BLaER1 treated with 17β-estradiol and CSF1 and Interleukin-3, amounts not matched to agents 10 nM and 100 nM (cell line): ENCODE measurements around the gene TENT5C.

Source experiments
- H3K27ac ChIP-seq, 11 experiments: shearing (Covaris generic); formaldehyde crosslinking; 2 replicates each; pipeline ENCODE4 v1.8.1; 2022
- H3K27me3 ChIP-seq, 11 experiments: shearing (Covaris generic); formaldehyde crosslinking; 2 replicates each; pipeline ENCODE4 v1.8.1; 2022
- H3K36me3 ChIP-seq, 11 experiments: shearing (Covaris generic); formaldehyde crosslinking; 2 replicates each; pipeline ENCODE4 v1.8.1; 2022
- H3K4me1 ChIP-seq, 10 experiments: shearing (Covaris generic); formaldehyde crosslinking; 2 replicates each; pipeline ENCODE4 v1.8.1; 2022
- H3K4me2 ChIP-seq, 11 experiments: shearing (Covaris generic); formaldehyde crosslinking; 2 replicates each; pipeline ENCODE4 v1.8.1; 2022
- H3K4me3 ChIP-seq, 10 experiments: shearing (Covaris generic); formaldehyde crosslinking; 2 replicates each; pipeline ENCODE4 v1.8.1; 2022
- H3K9ac ChIP-seq, 11 experiments: shearing (Covaris generic); formaldehyde crosslinking; 2 replicates each; pipeline ENCODE4 v1.8.1; 2022
- H3K9me3 ChIP-seq, 11 experiments: shearing (Covaris generic); formaldehyde crosslinking; replicated peaks in 1 of 11; 2 replicates each; pipeline ENCODE4 v1.8.1; 2022
- H4K20me1 ChIP-seq, 11 experiments: shearing (Covaris generic); formaldehyde crosslinking; 2 replicates each; pipeline ENCODE4 v1.8.1; 2022
- Cebpa-rat ChIP-seq, 11 experiments: shearing (Covaris generic); IDR thresholded peaks; 2 replicates each; pipeline ENCODE4 v1.8.1; 2022

TENT5C gene

GRCh38 chr1:117568999-117569398 is 36.8 kb upstream of the TENT5C start:
- no peaks in the 10 kb centered on the region for H4K20me1 ChIP-seq
- TF ChIP-seq Cebpa-rat (IDR thresholded peaks at IDR 0.05) = no peak

GRCh38 chr1:117569856-117570255 is 36.0 kb upstream of the TENT5C start:
- Histone ChIP-seq H3K4me2 (no peak overlapping the region), H3K9me3 (no peaks in the 10 kb centered on the region), H3K27ac (no peak overlapping the region), H3K27me3 (no peaks in the 10 kb centered on the region), H3K9ac (no peak overlapping the region), H3K36me3 (no peaks in the 10 kb centered on the region), H3K4me3 (no peak overlapping the region), H4K20me1 (no peaks in the 10 kb centered on the region), H3K4me1 (peaks cover under 1 to 9% (median 5%) of the 10 kb centered on the region in 10 experiments; a peak in 19 of 20 replicates)
- TF ChIP-seq Cebpa-rat (IDR thresholded peaks at IDR 0.05) = no peak

More at GRCh38 chr1:117568999-117569398, 36.8 kb upstream of the TENT5C start:
- Histone ChIP-seq H3K36me3 (no peaks in the 10 kb centered on the region), H3K4me2 (no peak overlapping the region), H3K4me1 (peaks cover 4 to 18% (median 14%) of the 10 kb centered on the region in 10 experiments; a peak in 19 of 20 replicates), H3K27ac (no peak overlapping the region), H3K9me3 (no peaks in the 10 kb centered on the region), H3K9ac (no peak overlapping the region), H3K4me3 (no peak overlapping the region), H3K27me3 (no peaks in the 10 kb centered on the region)

GRCh38 chr1:117570988-117571409 is 34.8 kb upstream of the TENT5C start:
- Histone ChIP-seq H3K4me3 (no peak overlapping the region), H3K9ac (no peak overlapping the region), H4K20me1 (no peaks in the 10 kb centered on the region), H3K36me3 (no peaks in the 10 kb centered on the region), H3K27me3 (no peaks in the 10 kb centered on the region), H3K4me1 (no peaks in the 10 kb centered on the region), H3K27ac (no peak overlapping the region), H3K4me2 (no peak overlapping the region), H3K9me3 (no peaks in the 10 kb centered on the region)
- TF ChIP-seq Cebpa-rat (IDR thresholded peaks at IDR 0.05) = no peak

GRCh38 chr1:117571496-117571895 is 34.4 kb upstream of the TENT5C start:
- Histone ChIP-seq H3K4me2 (no peak overlapping the region), H3K27me3 (no peaks in the 10 kb centered on the region), H3K9me3 (no peaks in the 10 kb centered on the region), H3K4me3 (no peak overlapping the region), H4K20me1 (no peaks in the 10 kb centered on the region), H3K27ac (no peak overlapping the region), H3K9ac (no peak overlapping the region), H3K4me1 (no peaks in the 10 kb centered on the region), H3K36me3 (no peaks in the 10 kb centered on the region)
- no peak for TF ChIP-seq Cebpa-rat (IDR thresholded peaks at IDR 0.05)

- Histone ChIP-seq H3K36me3 (no peaks in the 10 kb centered on the region), H4K20me1 (no peaks in the 10 kb centered on the region), H3K4me3 (no peak overlapping the region), H3K4me1 (no peaks in the 10 kb centered on the region), H3K27ac (no peak overlapping the region), H3K9ac (no peak overlapping the region), H3K4me2 (no peak overlapping the region; a peak in 1 of 22 replicates), H3K9me3 (no peaks in the 10 kb centered on the region), H3K27me3 (no peaks in the 10 kb centered on the region)
- no peak for TF ChIP-seq Cebpa-rat (IDR thresholded peaks at IDR 0.05)
Observed at GRCh38 chr1:117572546-117572945, 33.3 kb upstream of the TENT5C start.

- no peaks in the 10 kb centered on the region for H4K20me1 ChIP-seq
- H3K9me3 ChIP-seq = no peaks in the 10 kb centered on the region
- no peaks in the 10 kb centered on the region for H3K27me3 ChIP-seq
- no peak overlapping the region for H3K4me3 ChIP-seq
- no peak overlapping the region for H3K27ac ChIP-seq
- H3K9ac ChIP-seq = no peak overlapping the region
- no peak overlapping the region for H3K4me2 ChIP-seq
- H3K4me1 ChIP-seq = no peaks in the 10 kb centered on the region
- H3K36me3 ChIP-seq = no peaks in the 10 kb centered on the region
- TF ChIP-seq Cebpa-rat (IDR thresholded peaks at IDR 0.05) = no peak
Observed at GRCh38 chr1:117573386-117574023, 32.3 kb upstream of the TENT5C start.

GRCh38 chr1:117574161-117574835 is 31.6 kb upstream of the TENT5C start:
- Histone ChIP-seq H3K4me2 (no peak overlapping the region), H3K4me1 (no peaks in the 10 kb centered on the region), H3K9ac (no peak overlapping the region), H3K27me3 (no peaks in the 10 kb centered on the region), H4K20me1 (no peaks in the 10 kb centered on the region), H3K27ac (no peak overlapping the region), H3K4me3 (no peak overlapping the region), H3K9me3 (no peaks in the 10 kb centered on the region), H3K36me3 (no peaks in the 10 kb centered on the region)
- no peak for TF ChIP-seq Cebpa-rat (IDR thresholded peaks at IDR 0.05)

- Histone ChIP-seq H3K4me3 (no peak overlapping the region), H3K27me3 (no peaks in the 10 kb centered on the region), H3K4me2 (no peak overlapping the region), H3K27ac (no peak overlapping the region), H3K4me1 (no peaks in the 10 kb centered on the region), H4K20me1 (no peaks in the 10 kb centered on the region), H3K9me3 (no peaks in the 10 kb centered on the region), H3K9ac (no peak overlapping the region), H3K36me3 (no peaks in the 10 kb centered on the region)
- no peak for TF ChIP-seq Cebpa-rat (IDR thresholded peaks at IDR 0.05)
Observed at GRCh38 chr1:117575586-117576225, 30.1 kb upstream of the TENT5C start.

GRCh38 chr1:117576236-117576635 is 29.6 kb upstream of the TENT5C start:
- no peaks in the 10 kb centered on the region for H3K27me3 ChIP-seq
- H4K20me1 ChIP-seq = no peaks in the 10 kb centered on the region
- no peak overlapping the region for H3K27ac ChIP-seq
- no peaks in the 10 kb centered on the region for H3K9me3 ChIP-seq
- no peak for TF ChIP-seq Cebpa-rat (IDR thresholded peaks at IDR 0.05)
- no peaks in the 10 kb centered on the region for H3K36me3 ChIP-seq
- H3K4me3 ChIP-seq = no peak overlapping the region
- H3K4me2 ChIP-seq = no peak overlapping the region
- H3K4me1 ChIP-seq = no peaks in the 10 kb centered on the region
- H3K9ac ChIP-seq = no peak overlapping the region
